NCI-H524 treated with DMSO at 0.1 percent for 48 hours (cell line): Measurements from ENCODE around the gene STRAP.
"Not testable (repeated sequence)": the region's sequence is repeated elsewhere in the genome, so short reads cannot be mapped to it uniquely, and the experiment has no call there.

Experiments used
- DNase-seq: peaks from one replicate; lab custom pipeline; 2025; lab: John Stamatoyannopoulos, UW

Gene STRAP

DNA sequence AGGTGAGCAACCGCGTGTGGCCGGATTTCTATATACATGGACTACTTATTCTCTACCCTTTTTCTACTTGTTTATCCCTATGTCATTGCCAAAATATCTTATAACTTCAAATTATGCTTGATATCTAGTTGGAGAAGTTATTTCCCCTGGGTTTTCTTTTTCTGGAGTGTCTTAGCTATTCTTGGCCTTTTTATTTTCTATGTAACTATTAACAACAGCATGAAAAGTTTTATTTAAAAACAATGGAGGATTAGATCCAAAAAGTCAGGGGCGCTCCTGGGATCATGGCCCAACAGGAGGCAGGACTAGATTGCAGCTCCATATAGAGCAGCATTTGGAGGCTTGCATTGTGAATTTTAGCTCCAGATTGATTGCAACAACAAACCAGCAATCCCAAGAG lies 8.6 kb upstream of the STRAP start:
- DNase-seq = no peak

DNA sequence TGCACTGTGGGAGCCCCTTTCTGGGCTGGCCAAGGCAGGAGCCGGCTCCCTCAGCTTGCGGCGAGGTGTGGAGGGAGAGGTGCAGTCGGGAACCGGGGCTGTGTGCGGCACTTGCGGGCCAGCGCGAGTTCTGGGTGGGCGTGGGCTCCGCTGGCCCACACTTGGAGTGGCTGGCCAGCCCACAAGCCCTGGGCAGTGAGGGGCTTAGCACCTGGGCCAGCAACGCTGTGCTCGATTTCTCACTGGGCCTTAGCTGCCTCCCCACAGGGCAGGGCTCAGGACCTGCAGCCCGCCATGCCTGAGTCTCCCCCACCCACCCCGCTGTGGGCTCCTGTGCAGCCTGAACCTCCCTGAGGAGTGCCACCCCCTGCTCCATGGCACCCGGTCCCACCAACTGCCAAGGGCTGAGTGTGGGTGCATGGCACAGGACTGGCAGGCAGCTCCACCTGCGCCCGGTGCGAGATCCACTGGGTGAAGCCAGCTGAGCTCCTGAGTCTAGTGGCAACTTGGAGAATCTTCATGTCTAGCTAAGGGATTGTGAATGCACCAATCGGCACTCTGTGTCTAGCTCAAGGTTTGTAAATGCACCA lies 7.5 kb upstream of the STRAP start:
- DNase-seq = not testable (repeated sequence)

DNA sequence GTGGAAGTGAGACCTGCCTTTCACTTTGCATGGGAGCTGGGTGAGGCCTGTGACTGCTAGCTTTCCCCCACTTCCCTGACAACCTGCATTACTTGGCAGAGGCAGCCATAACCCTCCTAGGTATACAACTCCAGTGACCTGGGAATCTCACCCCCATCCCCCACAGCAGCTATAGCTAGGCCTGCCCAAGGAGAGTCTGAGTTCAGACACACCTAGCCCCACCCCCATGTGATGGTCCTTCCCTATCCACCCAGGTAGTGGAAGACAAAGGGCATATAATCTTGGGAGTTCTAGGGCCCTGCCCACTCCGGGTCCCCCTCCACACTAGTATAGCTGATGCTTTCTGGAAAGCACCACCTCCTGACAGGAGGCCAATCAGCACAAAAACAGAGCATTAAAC lies 6.3 kb upstream of the STRAP start:
- DNase-seq = no peak

DNA sequence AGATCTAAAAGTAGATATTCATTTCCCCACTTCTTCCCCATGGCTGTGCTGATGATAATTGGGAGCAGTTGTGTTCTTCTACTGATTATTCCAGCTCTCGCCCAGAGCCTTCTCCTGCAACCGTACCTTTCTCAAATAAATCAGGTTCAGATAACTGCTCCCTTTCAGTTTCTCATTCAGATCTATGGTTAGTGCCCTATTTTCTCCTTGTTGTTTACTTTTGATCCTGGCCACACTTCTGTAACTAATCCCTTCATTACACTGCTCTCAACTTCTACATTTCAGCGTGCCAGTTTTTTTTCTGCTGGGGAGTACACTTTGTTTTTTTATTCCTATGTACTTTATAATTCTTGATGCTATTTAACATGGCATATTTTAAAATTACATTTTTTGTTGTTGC lies 2.8 kb upstream of the STRAP start:
- no peak for DNase-seq

DNA sequence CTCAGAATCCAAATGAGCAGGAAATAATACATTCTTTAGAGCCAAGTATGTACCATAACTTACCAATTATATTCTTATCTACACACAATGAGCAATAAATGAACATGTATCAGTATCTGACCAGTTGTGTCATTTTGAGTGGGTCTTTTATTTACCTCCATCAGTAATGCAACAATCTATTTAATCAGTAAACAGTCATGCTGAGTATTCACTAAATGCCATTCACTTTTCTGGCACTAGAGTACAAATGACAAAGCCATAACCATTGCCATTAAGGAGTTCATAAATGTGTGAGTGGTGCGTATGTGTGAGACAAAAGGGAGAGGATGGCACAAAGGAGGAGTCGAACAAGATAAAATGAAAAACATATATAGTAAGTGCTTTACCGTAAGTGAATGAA lies 1.5 kb upstream of the STRAP start:
- no peak for DNase-seq

DNA sequence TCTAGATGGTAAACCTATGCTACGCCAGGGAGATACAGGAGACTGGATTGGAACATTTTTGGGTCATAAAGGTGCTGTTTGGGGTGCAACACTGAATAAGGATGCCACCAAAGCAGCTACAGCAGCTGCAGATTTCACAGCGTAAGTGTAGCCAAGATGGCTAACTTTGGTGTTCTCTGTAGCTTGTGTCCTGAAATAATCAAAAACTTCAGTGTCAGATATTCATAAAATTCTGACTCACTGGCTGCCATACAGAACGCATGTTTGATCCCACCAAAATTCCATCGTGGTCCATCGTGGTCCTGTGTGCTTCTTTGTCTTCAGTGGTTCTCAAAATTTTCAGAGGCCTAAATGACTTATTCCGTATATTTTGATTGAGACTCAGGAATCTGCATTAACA lies 1.3 kb downstream of the STRAP start:
- DNase-seq = no peak

DNA sequence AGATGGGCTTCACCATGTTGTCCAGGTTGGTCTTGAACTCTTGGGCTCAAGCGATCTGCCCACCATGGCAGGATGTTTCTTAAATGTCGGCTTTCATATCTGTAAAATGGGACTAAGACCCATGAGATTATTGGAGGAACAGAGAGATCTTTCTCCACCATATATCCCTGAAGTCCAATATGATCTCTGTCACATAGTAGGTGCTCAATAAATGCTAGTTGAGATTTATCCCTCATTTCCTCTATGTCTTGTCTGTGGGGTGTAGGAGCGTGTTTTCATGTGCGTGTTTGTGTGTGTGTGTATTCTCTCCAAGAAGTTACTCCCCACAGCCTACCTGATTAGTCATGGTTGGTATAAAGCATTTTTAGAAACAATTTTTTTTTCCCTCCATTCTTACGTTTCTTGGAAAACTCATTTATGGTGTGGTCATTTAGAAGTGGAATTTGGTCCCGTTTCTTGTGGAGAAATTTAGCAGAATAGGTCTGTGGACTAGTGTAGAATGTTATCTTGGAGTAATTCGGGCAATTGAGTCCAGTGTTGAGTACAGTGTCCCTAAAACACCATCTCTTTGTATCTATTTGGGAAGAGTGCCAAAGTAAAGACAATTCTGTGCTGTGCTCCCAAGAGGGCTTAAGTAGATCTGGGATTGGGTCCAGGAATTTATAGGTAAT lies 4.3 kb downstream of the STRAP start:
- DNase-seq = no peak

DNA sequence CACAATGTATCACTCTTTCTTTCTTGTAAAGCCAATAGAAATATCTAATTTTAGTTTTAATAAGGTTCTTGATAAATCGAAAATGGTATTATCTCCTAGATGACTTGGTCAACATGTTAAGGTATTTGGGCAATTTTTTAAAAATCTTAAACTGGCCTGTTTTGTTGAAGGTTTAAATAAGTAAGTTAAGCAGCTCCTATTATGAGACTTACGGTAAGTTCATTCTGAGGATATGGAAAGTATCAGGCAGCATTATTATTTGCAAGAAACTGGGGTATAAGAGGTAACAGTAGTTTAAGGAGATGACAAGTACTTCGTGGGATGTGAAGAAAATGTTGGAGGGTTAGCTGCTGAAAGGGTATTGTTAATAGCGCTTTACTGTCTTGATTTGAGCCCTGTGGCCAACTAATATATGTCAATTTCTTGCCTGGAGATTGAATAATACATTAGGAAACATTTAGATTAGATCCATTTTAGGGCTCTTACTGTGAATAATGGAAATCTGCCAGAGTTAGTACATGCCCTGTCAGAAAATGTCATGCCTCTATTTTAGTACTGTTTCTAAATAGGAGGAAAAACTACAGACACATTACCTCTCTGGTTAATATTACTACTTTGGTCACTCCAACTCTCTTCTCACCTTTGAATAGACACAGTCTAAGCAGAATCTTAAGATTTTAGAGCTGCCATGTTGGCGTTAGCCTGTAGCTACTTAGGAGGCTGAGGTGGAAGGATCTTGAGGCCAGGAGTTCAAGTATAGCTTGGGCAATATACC lies 5.0 kb downstream of the STRAP start:
- DNase-seq = no peak

DNA sequence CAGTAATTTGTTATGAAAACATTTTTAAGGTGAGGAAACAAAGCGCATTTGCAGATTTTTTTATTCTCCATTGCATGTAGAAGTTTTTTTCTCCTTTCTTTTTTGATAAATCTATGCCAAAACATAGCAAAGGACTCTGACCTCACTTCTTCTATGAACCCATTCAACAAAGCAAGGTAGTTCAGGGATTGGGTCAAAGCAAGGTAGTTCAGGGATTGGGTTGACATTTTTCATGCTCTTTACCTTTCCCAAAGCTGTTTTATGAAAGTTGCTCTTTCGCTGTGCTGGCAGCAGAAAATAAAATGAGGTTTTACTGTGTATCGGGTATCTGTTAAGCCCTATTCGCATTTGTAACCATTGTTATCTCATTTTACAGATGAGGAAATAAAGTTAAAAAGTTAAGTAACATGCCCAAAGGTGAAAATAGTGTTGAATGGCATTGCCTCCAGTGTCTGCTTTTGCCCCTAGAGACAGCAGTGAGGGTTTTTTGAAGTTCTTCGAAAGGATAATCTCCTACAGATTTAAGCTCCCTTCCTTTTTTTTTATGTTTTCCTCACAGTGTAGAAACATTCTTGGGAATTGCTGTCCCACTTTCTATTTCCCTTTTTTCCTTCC lies 10.6 kb downstream of the STRAP start:
- DNase-seq = no peak

DNA sequence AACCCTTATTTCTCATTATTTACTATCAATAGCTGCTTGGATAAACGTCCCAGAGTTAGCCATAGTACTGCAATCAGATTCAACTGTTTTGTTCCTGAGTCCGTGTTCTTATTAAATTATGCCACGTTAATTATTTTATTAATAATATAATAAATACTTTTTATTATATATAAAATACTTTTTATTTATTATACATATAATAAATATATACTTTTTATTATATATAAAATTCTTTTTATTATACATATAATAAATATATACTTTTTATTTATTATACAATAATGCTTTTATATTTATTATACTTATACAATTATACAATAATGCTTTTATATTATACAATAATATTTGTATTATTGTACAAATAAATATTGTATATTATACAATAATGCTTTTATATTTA lies 11.1 kb downstream of the STRAP start:
- DNase-seq = no peak

DNA sequence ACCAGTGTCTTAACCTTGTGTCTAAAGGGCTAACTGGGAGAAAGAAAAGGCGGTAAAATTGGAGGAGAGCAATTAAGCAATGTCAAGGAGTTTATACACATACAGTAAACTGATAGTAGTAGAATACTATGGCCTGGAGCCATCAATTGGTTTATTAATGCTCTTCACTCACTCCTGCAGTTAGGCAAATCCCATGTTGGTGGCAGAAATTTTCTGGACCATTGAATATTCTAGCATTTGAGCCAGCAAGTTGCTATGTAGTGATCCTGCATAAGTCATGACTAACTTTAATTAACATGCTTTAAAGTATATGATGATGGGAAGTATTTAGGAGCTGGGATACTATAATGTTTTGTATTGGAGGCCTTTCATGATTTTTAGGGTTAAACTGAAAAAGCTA lies 14.7 kb downstream of the STRAP start:
- DNase-seq = no peak

DNA sequence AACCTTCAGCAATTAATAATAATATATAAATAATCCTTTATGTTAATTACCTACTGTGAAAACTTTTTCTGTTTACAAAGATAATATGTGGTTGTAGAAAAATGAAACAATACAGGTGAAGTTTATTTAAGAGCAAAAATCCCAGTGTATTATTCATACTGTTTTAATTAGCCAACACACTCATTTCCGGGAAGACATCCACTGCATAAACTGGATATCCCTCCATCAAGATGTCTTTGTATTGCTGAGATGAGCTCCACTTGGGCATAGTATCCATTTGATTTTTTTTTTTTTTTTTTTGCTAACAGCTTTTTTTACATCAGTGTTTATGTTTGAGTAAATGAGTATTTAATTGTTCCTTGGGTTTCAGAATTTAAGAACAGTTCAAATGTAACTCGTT lies 15.2 kb downstream of the STRAP start:
- DNase-seq = no peak

DNA sequence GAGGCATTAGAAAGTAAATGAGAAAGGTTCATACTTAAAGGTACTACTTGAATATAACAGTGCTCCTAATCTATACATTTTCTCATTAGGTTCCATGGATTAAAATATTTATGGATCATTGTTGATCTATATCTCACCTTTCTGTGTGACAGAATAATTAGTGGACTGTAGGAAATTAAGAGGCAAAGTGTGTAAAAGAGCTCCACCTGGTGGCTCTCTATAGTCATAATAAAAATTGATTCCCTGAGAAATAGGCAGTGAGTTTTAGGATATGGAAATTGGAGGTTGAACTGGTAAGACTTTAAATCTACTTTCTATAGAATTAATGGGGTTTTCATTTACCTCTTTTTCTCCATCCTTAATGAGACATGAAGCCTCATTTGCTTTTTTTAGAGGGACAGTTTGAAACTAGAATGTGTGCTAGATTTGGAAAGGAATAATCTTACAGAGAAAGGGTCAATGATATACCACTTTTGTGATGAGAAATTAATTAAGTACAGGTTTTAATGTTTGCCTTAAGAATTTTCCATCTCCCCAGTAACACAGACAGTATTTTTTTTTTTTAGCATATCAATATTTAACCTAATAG lies 17.2 kb downstream of the STRAP start:
- no peak for DNase-seq

DNA sequence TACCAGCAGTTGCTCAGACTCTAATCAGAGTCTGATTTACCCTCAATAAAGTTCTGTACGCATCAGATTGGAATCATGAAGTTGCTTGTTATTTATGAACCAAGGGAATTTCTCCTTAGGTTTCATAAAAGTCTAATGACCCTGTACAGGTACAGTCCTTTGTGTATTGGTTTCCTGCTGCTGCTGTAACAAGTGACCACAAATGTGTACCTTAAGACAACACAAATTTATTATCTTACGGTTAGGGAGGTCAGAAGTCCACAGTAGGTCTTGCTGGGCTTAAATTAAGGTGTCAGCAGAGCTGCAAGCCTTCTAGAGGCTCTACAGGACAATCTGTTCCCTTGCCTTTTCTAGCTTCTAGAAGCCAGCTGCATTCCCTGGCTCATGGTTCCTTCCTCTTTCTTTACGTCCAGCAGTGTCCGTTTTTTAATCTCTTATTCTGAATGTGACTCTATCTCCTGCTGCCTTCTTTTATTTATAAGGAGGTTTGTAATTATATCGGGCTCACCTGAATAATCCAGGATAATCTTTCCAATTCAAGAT lies 22.3 kb downstream of the STRAP start:
- no peak for DNase-seq

DNA sequence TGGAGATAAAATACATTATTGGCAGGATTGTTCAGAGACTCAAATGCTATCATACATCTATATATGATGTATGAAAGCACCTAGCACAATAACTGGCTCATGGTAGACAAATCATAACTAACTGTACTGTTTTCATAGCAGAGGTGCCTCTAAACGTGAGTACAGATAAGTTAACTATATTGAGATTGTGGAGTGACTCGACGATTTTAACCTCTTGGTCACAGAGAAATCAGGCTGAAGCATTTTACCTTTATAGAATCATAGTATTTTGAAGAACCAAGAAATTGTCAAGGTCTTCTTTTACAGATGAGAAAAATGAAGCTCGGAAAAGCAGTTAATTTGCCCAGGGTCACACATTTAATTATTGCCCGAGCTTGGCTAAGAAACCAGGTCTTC lies 28.3 kb downstream of the STRAP start:
- no peak for DNase-seq

DNA sequence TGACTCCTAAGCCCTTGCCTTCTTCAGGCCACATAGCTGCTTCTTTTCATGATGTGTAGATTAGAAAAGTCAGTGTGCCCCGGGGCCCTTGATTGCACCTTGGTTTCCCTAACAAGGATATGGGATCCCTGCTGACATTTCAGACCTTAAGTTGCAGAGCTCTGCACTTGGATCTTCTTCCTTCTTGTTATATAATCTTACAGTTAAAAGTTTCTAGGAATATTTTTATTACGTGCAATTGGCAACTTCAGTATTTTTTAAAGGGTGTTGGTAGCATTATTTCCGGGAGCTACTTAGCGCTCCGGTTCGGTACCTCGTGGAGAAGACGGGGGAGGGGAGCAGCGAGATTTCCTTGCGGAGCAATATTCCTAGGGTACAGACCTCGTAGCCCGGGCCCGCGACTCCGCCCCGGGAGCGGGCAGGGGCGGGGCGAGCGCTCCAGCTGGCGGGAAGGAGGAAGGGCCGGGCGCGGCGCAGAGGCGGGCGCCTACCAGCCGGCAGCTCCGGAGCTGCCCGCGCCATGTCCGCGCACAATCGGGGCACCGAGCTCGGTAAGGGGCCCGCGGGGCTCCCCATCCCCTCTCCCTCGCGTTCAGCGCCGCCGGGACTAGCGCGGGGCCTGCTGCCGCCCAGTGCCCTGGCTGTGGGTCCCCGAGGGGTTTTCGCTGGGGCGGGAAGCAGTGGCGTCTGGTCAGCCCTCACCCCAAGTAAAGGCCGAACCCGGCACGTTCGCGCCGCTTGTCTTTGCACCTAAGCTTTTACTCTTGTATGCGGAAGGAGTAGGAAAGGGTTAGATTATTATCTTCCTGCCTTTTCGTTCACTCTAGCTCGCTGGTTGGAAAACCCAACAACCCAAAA lies 28.9 kb downstream of the STRAP start, which contains the start of gene DERA:
Gene DERA (plus strand): TSS at position 469 of the 858 bp plus-strand sequence. CDS start 52 bp downstream, at position 521.
- DNase-seq = no peak

DNA sequence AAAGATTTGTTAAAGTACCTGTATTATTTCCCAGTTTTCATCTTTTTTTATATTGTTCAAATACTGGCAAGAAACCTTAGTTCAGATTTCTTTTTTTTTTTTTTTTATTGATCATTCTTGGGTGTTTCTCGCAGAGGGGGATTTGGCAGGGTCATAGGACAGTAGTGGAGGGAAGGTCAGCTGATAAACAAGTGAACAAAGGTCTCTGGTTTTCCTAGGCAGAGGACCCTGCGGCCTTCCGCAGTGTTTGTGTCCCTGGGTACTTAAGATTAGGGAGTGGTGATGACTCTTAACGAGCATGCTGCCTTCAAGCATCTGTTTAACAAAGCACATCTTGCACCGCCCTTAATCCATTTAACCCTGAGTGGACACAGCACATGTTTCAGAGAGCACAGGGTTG lies 29.7 kb downstream of the STRAP start:
- DNase-seq = not testable (repeated sequence)

DNA sequence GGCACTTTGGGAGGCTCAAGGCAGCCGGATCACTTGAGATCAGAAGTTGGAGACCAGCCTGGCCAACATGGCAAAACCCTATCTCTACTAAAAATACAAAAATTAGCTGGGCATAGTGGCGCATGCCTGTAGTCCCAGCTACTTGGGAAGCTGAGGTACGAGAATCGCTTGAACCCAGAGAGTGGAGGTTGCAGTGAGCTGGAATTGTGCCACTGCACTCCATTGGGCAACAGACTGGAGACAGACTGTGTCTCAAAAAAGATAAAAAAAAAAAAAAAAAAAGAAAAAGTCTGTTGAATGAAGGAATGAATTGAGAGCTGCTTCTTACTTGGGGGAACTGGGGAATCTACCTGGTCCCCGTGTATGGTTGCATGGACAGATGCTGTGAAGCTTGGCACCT lies 31.9 kb downstream of the STRAP start:
- DNase-seq = not testable (repeated sequence)

DNA sequence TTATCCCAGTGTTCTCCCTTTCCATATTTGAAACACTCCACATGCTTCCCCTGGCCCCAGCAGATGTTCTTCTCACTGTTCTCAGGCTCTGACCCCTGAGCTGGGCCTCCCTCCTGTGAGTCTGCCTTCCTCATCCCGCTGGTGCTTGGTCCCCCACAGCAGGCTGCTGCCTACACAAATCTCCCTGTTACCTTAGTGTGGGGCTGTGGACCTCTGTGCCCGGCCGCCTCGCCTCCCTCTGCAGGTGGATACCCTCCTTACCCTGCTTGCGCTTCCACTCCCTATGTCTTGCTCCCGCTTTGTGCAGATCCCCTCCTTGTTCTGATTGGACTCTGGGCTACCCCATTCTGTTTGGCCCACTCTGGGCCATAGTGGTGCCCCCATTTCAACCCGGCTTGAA lies 35.9 kb downstream of the STRAP start:
- DNase-seq = no peak

DNA sequence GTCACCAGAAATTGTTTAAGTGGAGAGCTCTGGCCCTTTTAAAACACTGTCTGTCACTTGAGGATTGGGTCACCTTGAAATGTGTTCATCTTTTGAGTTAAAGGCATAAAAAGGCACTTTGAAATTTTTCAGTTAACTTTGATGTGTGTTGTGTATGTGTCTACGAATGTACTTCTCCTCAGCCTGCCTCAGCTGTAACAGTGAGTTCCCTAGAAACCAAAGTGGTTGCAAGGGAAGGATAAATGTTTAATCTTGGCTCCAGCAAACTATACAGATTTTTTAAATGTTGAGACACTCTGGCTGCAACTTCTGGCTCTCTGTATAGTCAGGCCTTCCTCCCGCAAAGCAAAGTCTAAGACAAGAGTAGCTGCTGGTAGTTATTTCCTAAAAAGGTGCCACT lies 37.2 kb downstream of the STRAP start:
- no peak for DNase-seq

DNA sequence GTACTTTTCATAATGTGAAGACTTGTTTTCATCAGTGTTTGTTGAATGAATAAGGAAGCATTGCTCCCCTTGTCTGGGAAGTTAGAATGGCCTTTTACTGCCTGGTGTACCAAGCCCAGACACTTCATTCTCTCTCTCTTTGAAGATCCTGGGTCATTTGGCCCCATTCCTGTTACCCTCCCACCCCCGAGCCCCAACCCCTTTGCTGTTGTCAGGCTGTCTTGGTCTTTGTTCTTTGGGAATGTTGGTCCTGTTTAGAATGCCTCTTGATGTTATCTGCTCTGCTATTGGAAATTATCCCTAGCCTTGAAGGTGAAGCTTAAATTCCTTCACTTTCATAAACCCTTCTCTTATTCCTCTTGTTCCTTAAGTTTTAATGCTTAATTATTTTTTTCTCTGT lies 42.8 kb downstream of the STRAP start:
- no peak for DNase-seq
